ENCODE results near the gene NRIP2. TPM values are rescaled to one million over a fixed set of nuclear protein-coding genes. Genes with fewer than 3 reads are reported as not detected.

NRIP2 gene
- total and polyA plus RNA-seq, 10 of the 15 experiments (the other 5 are each of a cell fraction or from before 2014, with no cell fraction given) = 0.04 to 0.83 (median 0.42) TPM; not detected in 7

DNA sequence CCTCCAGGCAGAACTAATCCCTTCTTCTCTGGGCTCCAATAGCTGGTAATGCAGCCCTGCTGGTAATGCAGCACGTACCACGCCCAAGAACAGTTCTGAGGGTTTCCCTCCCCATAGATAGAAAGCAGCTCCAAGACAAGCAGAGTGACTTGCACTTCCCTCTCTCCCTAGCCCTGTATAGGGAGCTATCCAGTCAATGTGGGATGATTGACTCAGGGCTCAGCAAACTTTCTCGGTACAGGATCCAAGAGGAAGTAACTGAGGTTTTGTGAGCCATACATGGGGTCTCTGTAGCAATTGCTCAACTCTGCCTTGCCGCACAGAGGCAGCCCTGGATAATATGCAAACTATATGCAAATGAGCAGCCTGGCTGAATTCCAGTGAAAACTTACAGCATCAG, 55.6 kb downstream of the NRIP2 start (continued):
- TF ChIP-seq, protein P1, sequence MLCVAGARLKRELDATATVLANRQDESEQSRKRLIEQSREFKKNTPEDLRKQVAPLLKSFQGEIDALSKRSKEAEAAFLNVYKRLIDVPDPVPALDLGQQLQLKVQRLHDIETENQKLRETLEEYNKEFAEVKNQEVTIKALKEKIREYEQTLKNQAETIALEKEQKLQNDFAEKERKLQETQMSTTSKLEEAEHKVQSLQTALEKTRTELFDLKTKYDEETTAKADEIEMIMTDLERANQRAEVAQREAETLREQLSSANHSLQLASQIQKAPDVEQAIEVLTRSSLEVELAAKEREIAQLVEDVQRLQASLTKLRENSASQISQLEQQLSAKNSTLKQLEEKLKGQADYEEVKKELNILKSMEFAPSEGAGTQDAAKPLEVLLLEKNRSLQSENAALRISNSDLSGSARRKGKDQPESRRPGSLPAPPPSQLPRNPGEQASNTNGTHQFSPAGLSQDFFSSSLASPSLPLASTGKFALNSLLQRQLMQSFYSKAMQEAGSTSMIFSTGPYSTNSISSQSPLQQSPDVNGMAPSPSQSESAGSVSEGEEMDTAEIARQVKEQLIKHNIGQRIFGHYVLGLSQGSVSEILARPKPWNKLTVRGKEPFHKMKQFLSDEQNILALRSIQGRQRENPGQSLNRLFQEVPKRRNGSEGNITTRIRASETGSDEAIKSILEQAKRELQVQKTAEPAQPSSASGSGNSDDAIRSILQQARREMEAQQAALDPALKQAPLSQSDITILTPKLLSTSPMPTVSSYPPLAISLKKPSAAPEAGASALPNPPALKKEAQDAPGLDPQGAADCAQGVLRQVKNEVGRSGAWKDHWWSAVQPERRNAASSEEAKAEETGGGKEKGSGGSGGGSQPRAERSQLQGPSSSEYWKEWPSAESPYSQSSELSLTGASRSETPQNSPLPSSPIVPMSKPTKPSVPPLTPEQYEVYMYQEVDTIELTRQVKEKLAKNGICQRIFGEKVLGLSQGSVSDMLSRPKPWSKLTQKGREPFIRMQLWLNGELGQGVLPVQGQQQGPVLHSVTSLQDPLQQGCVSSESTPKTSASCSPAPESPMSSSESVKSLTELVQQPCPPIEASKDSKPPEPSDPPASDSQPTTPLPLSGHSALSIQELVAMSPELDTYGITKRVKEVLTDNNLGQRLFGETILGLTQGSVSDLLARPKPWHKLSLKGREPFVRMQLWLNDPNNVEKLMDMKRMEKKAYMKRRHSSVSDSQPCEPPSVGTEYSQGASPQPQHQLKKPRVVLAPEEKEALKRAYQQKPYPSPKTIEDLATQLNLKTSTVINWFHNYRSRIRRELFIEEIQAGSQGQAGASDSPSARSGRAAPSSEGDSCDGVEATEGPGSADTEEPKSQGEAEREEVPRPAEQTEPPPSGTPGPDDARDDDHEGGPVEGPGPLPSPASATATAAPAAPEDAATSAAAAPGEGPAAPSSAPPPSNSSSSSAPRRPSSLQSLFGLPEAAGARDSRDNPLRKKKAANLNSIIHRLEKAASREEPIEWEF (IDR thresholded peaks at IDR 0.05; ENCODE audit: insufficient replicate concordance, low read depth, low read length) = no peak
- TF ChIP-seq, protein P2, sequence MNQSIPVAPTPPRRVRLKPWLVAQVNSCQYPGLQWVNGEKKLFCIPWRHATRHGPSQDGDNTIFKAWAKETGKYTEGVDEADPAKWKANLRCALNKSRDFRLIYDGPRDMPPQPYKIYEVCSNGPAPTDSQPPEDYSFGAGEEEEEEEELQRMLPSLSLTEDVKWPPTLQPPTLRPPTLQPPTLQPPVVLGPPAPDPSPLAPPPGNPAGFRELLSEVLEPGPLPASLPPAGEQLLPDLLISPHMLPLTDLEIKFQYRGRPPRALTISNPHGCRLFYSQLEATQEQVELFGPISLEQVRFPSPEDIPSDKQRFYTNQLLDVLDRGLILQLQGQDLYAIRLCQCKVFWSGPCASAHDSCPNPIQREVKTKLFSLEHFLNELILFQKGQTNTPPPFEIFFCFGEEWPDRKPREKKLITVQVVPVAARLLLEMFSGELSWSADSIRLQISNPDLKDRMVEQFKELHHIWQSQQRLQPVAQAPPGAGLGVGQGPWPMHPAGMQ (IDR thresholded peaks at IDR 0.05; ENCODE audit: borderline replicate concordance) = no peak
- no peak for TF ChIP-seq NR2C1 (IDR thresholded peaks at IDR 0.05)
- TF ChIP-seq BACH1 (IDR thresholded peaks at IDR 0.05; ENCODE audit: borderline replicate concordance) = no peak
- no peak for TF ChIP-seq SPI1 (IDR thresholded peaks at IDR 0.05; ENCODE audit: borderline replicate concordance, insufficient read depth, low read depth, low read length)
